Mesenchymal stem cell (in vitro differentiated cells and primary cell): ENCODE data around the gene WDR93.

Source experiments
- DNase-seq: peaks from one replicate; pipeline ENCODE4 v3.0.0-alpha.2; 2013
- H2AFZ ChIP-seq: one replicate; pipeline ENCODE4 v1.6.1; 2013; ENCODE audit warnings: low read depth, mild to moderate bottlenecking, control low read depth, inconsistent platforms, low read length, moderate library complexity
- H2AK5ac ChIP-seq: 2 replicates; pipeline ENCODE4 v1.6.1; 2013; ENCODE audit warnings: low read length, moderate library complexity, mild to moderate bottlenecking, inconsistent platforms; ENCODE audit not compliant: severe bottlenecking
- H2BK120ac ChIP-seq: one replicate; pipeline ENCODE4 v1.6.1; 2013; ENCODE audit warnings: low read depth, mild to moderate bottlenecking, inconsistent platforms, low read length, moderate library complexity
- H2BK12ac ChIP-seq, 2 experiments: one replicate each; pipeline ENCODE4 v1.6.1; 2013; ENCODE audit warnings: inconsistent platforms in 2 of 2, low read length in 2 of 2, mild to moderate bottlenecking in 2 of 2, moderate library complexity in 2 of 2, control low read depth in 1 of 2
- H2BK15ac ChIP-seq: one replicate; pipeline ENCODE4 v1.6.1; 2013; ENCODE audit warnings: mild to moderate bottlenecking, low read depth, inconsistent platforms; ENCODE audit not compliant: poor library complexity, severe bottlenecking
- H2BK5ac ChIP-seq: 2 replicates; pipeline ENCODE4 v1.6.1; 2013; ENCODE audit warnings: low read depth, mild to moderate bottlenecking, low read length, control low read depth, inconsistent platforms; ENCODE audit not compliant: poor library complexity, severe bottlenecking
- H3K14ac ChIP-seq, 2 experiments: one replicate each; pipeline ENCODE4 v1.6.1; 2013; ENCODE audit warnings: inconsistent platforms in 2 of 2, low read length in 2 of 2, control low read depth in 1 of 2, mild to moderate bottlenecking in 1 of 2, moderate library complexity in 1 of 2
- H3K18ac ChIP-seq, 2 experiments: one replicate each; pipeline ENCODE4 v1.6.1; 2013; ENCODE audit warnings: inconsistent platforms in 2 of 2, low read length in 2 of 2, control low read depth in 1 of 2, low read depth in 1 of 2, mild to moderate bottlenecking in 1 of 2
- H3K23ac ChIP-seq, 2 experiments: one replicate each; pipeline ENCODE4 v1.6.1; 2013; ENCODE audit warnings: inconsistent platforms in 2 of 2, low read length in 2 of 2, mild to moderate bottlenecking in 2 of 2, moderate library complexity in 2 of 2, control low read depth in 1 of 2
- H3K27ac ChIP-seq: 2 replicates; pipeline ENCODE4 v1.5.1; 2013; ENCODE audit warnings: mild to moderate bottlenecking, moderate library complexity, low read length, control low read depth, inconsistent platforms; ENCODE audit not compliant: poor library complexity, severe bottlenecking
- H3K27me3 ChIP-seq, 2 experiments: 2 replicates each; pipeline versions ENCODE4 v1.6.1 to v1.7.0; 2013; ENCODE audit warnings: low read length in 2 of 2, mild to moderate bottlenecking in 2 of 2, moderate library complexity in 2 of 2, control low read depth in 1 of 2, inconsistent platforms in 1 of 2; ENCODE audit not compliant: control insufficient read depth in 1 of 2, insufficient read depth in 1 of 2
- H3K36me3 ChIP-seq, 2 experiments: 2 replicates each; pipeline versions ENCODE4 v1.6.1 to v1.7.0; 2013; ENCODE audit warnings: low read length in 2 of 2, control low read depth in 1 of 2, inconsistent platforms in 1 of 2, low read depth in 1 of 2, mild to moderate bottlenecking in 1 of 2; ENCODE audit not compliant: insufficient read depth in 2 of 2, control insufficient read depth in 1 of 2
- H3K4ac ChIP-seq, 2 experiments: one replicate each; pipeline ENCODE4 v1.6.1; 2013; ENCODE audit warnings: inconsistent platforms in 2 of 2, low read length in 2 of 2, mild to moderate bottlenecking in 2 of 2, moderate library complexity in 2 of 2, control low read depth in 1 of 2, low read depth in 1 of 2
- H3K4me1 ChIP-seq: 2 replicates; pipeline ENCODE4 v1.6.1; 2013; ENCODE audit warnings: low read depth, low read length, control low read depth; ENCODE audit not compliant: control insufficient read depth, insufficient read depth
- H3K4me2 ChIP-seq: 2 replicates; pipeline ENCODE4 v1.6.1; 2013; ENCODE audit warnings: low read length, mild to moderate bottlenecking, inconsistent platforms; ENCODE audit not compliant: poor library complexity, severe bottlenecking
- H3K4me3 ChIP-seq, 2 experiments: 2 replicates each; pipeline versions ENCODE4 v1.5.1 to v1.7.0; 2013; ENCODE audit warnings: low read length in 2 of 2, mild to moderate bottlenecking in 2 of 2, control low read depth in 1 of 2, low read depth in 1 of 2; ENCODE audit not compliant: insufficient read depth in 1 of 2
- H3K79me1 ChIP-seq: replicated peaks from 2 replicates; pipeline ENCODE4 v1.6.1; 2013; ENCODE audit warnings: mild to moderate bottlenecking, control low read depth, low read length, inconsistent platforms; ENCODE audit not compliant: poor library complexity, severe bottlenecking
- H3K9ac ChIP-seq: 2 replicates; pipeline ENCODE4 v1.7.0; 2013; ENCODE audit warnings: mild to moderate bottlenecking, low read length, moderate library complexity
- H3K9me3 ChIP-seq: 2 replicates; pipeline ENCODE4 v1.7.0; 2013; ENCODE audit warnings: mild to moderate bottlenecking, low read length; ENCODE audit not compliant: control insufficient read depth
- H4K8ac ChIP-seq: one replicate; pipeline ENCODE4 v1.6.1; 2013; ENCODE audit warnings: inconsistent platforms, mild to moderate bottlenecking, low read length, moderate library complexity
- H4K91ac ChIP-seq: one replicate; pipeline ENCODE4 v1.6.1; 2013; ENCODE audit warnings: mild to moderate bottlenecking, low read length, inconsistent platforms
- WGBS: methylation state at CpG from one replicate; pipeline ENCODE4 v1.1.7; 2013; ENCODE audit warnings: mixed read lengths; 5-methylcytosine and 5-hydroxymethylcytosine counted together

Gene WDR93

GRCh38 chr15:89731275-89731674 is 40.7 kb downstream of the WDR93 start:
- H3K79me1 ChIP-seq = no peaks in the 10 kb centered on the region
- no peak overlapping the region for H2BK5ac ChIP-seq
- peak overlapping the region in 1 of 2 experiments; percentile 11 for H3K14ac ChIP-seq
- no peak overlapping the region for H3K27ac ChIP-seq
- H4K91ac ChIP-seq = no peak overlapping the region
- H3K4me1 ChIP-seq = no peaks in the 10 kb centered on the region
- H3K36me3 ChIP-seq = no peaks in the 10 kb centered on the region
- H3K23ac ChIP-seq = peak overlapping the region in 1 of 2 experiments; percentile 65
- 91% methylated on average over 5 of the region's 5 CpGs for WGBS
- no peak overlapping the region for H2BK12ac ChIP-seq
- H2BK120ac ChIP-seq = no peak overlapping the region
- H3K4me3 ChIP-seq = no peak overlapping the region
- no peak overlapping the region for H3K4me2 ChIP-seq
- no peak overlapping the region for H3K18ac ChIP-seq
- H3K4ac ChIP-seq = no peak overlapping the region
- no peak overlapping the region for H2AFZ ChIP-seq
- no peak overlapping the region for H2AK5ac ChIP-seq
- H3K9ac ChIP-seq = no peak overlapping the region
- H3K9me3 ChIP-seq = no peaks in the 10 kb centered on the region
- H2BK15ac ChIP-seq = no peak overlapping the region
- H4K8ac ChIP-seq = no peak overlapping the region
- peaks cover 68 to 70% of the 10 kb centered on the region in 2 experiments for H3K27me3 ChIP-seq
- no peak for DNase-seq

DNA sequence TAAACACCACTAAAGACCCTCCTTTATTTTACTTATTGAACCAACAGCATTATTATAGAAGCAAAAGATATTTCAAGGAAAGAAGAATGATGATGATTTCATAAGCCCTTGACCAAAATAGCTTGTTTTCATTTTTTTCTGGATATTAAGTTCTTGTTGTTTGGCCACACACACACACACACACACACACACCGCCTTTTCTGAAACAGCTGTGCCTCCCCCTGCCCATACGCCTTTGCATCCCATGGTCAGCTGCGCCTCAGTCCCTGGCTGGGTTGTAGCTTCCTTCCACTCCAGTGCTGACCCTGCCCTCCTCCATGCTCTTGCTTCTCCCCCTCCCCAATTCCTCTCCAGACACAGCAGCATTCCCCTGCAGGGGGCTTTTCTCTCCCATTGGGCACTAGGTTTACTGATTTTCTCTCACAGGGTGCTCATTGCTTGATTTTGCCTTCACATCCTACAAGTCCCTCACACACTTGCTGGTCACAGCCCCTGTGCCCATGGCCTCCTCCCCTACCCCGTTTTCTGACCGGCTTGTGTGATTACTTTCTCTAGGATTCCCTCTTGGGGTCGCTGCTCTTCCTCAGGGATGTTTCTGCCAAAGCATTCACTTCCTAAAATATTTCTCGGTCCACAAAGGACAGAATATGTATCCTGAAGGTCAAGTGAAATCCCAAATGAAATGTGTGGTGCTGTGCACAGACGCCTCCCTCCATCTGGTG is 42.0 kb downstream of the WDR93 start:
- no peaks in the 10 kb centered on the region for H3K9me3 ChIP-seq
- WGBS = 69% methylated on average over 8 of the region's 8 CpGs
- H2BK12ac ChIP-seq = no peak overlapping the region
- H3K9ac ChIP-seq = no peak overlapping the region
- H3K27ac ChIP-seq = no peak overlapping the region
- no peak overlapping the region for H3K14ac ChIP-seq
- no peak overlapping the region for H3K23ac ChIP-seq
- H2BK5ac ChIP-seq = no peak overlapping the region
- H4K8ac ChIP-seq = no peak overlapping the region
- no peak overlapping the region for H2BK120ac ChIP-seq
- no peak overlapping the region for H3K18ac ChIP-seq
- H3K4me1 ChIP-seq = no peaks in the 10 kb centered on the region
- no peak overlapping the region for H3K4me3 ChIP-seq
- H3K36me3 ChIP-seq = no peaks in the 10 kb centered on the region
- H3K27me3 ChIP-seq = peaks cover 67 to 79% of the 10 kb centered on the region in 2 experiments
- H3K79me1 ChIP-seq = no peaks in the 10 kb centered on the region
- H2AK5ac ChIP-seq = no peak overlapping the region
- H2AFZ ChIP-seq = no peak overlapping the region
- H2BK15ac ChIP-seq = no peak overlapping the region
- DNase-seq = no peak
- H4K91ac ChIP-seq = no peak overlapping the region
- no peak overlapping the region for H3K4ac ChIP-seq
- H3K4me2 ChIP-seq = no peak overlapping the region

GRCh38 chr15:89735773-89736172 is 45.2 kb downstream of the WDR93 start:
- Histone ChIP-seq H3K27me3 (peaks cover 61 to 67% of the 10 kb centered on the region in 2 experiments), H2BK5ac (no peak overlapping the region), H3K27ac (no peak overlapping the region), H3K4ac (no peak overlapping the region), H3K4me1 (no peaks in the 10 kb centered on the region), H3K23ac (no peak overlapping the region), H2AK5ac (no peak overlapping the region), H3K9me3 (no peaks in the 10 kb centered on the region), H3K14ac (no peak overlapping the region), H3K18ac (no peak overlapping the region), H3K4me3 (no peak overlapping the region), H2AFZ (no peak overlapping the region), H2BK12ac (no peak overlapping the region), H4K8ac (no peak overlapping the region), H3K36me3 (no peaks in the 10 kb centered on the region), H2BK120ac (no peak overlapping the region), H3K79me1 (no peaks in the 10 kb centered on the region), H4K91ac (no peak overlapping the region), H3K9ac (no peak overlapping the region), H3K4me2 (no peak overlapping the region), H2BK15ac (no peak overlapping the region)
- 65% methylated on average over 4 of the region's 4 CpGs for WGBS
- no peak for DNase-seq

DNA sequence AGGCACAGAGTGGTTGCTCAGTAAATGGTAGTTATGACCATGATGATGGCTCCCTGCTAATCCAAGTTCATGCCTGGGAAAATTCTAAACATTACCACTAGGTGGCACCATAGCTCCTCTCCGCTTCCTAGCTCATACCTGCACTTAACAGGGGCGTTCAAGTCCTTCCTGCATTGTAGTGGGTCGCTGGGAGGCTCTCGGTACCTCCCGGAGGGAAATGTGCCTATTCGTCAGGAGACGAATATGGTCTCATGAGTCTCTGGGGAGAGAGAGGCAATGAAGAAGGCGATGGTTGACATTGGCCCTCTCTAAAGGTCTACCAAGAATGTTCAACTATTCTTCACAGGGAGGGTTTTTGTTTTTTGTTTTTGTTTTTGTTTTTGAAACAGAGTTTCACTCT is 49.5 kb downstream of the WDR93 start:
- Histone ChIP-seq H3K36me3 (no peaks in the 10 kb centered on the region), H2AK5ac (no peak overlapping the region), H3K4me1 (no peaks in the 10 kb centered on the region), H4K91ac (no peak overlapping the region), H2BK5ac (no peak overlapping the region), H3K4me3 (no peak overlapping the region), H3K27ac (no peak overlapping the region), H4K8ac (no peak overlapping the region), H2BK15ac (no peak overlapping the region), H3K18ac (no peak overlapping the region), H3K9ac (no peak overlapping the region), H3K23ac (no peak overlapping the region), H2BK12ac (no peak overlapping the region), H3K79me1 (no peaks in the 10 kb centered on the region), H3K4ac (no peak overlapping the region), H2AFZ (no peak overlapping the region), H3K9me3 (no peaks in the 10 kb centered on the region), H3K14ac (no peak overlapping the region), H3K4me2 (no peak overlapping the region), H2BK120ac (no peak overlapping the region), H3K27me3 (peaks cover 38 to 45% of the 10 kb centered on the region in 2 experiments)
- WGBS = 0% methylated on average over 7 of the region's 8 CpGs
- peak; percentile 74 for DNase-seq
